HEK293T (cell line): Measurements from ENCODE around the gene DUSP12.
"Not testable (repeated sequence)": the region's sequence is repeated elsewhere in the genome, so short reads cannot be mapped to it uniquely, and the experiment has no call there.

ENCODE experiments used
- CTCF ChIA-PET: fragments of 350-600 bp; formaldehyde crosslinking; extraction: SDS; loops from one replicate; lab custom pipeline; 2021; ENCODE audit warnings: antibody characterized with exemption, inconsistent platforms; lab: Yijun Ruan, JAX
- POLR2A ChIA-PET: fragments of 350-600 bp; formaldehyde crosslinking; extraction: SDS; loops from one replicate; lab custom pipeline; 2020; ENCODE audit warnings: antibody characterized with exemption, inconsistent platforms; lab: Yijun Ruan, JAX
- DNase-seq: peaks from one replicate; pipeline ENCODE4 v3.0.0; 2012; ENCODE audit warnings: mixed read lengths; ENCODE audit errors: extremely low spot score
- ARNT ChIP-seq: fragments of 450-650 bp; IDR thresholded peaks from 2 replicates; pipeline ENCODE4 v1.6.1; 2017; ENCODE audit warnings: mild to moderate bottlenecking
- BHLHE40 ChIP-seq: fragments of 450-650 bp; IDR thresholded peaks from 2 replicates; pipeline ENCODE4 v1.6.1; 2016; ENCODE audit warnings: mild to moderate bottlenecking, moderate library complexity, borderline replicate concordance
- CTBP1 ChIP-seq: fragments of 450-650 bp; IDR thresholded peaks from 2 replicates; pipeline ENCODE4 v1.6.1; 2016; ENCODE audit warnings: borderline replicate concordance
- ELF4 ChIP-seq: fragments of 450-650 bp; IDR thresholded peaks from 2 replicates; pipeline ENCODE4 v1.6.1; 2017; ENCODE audit warnings: antibody characterized with exemption
- FOXA1 ChIP-seq: fragments of 450-650 bp; IDR thresholded peaks from 2 replicates; pipeline ENCODE4 v1.6.1; 2016; ENCODE audit warnings: mild to moderate bottlenecking
- FOXK2 ChIP-seq: fragments of 450-650 bp; IDR thresholded peaks from 2 replicates; pipeline ENCODE4 v1.6.1; 2016; ENCODE audit warnings: mild to moderate bottlenecking
- FOXM1 ChIP-seq: fragments of 450-650 bp; IDR thresholded peaks from 2 replicates; pipeline ENCODE4 v1.6.1; 2017; ENCODE audit warnings: mild to moderate bottlenecking, borderline replicate concordance
- HDGF ChIP-seq: fragments of 450-650 bp; IDR thresholded peaks from 2 replicates; pipeline ENCODE4 v1.6.1; 2017; ENCODE audit warnings: antibody characterized with exemption, borderline replicate concordance
- L3MBTL2 ChIP-seq: fragments of 450-650 bp; conservative IDR thresholded peaks from 2 replicates; pipeline ENCODE4 v1.6.1; 2016; ENCODE audit warnings: mild to moderate bottlenecking
- LEF1 ChIP-seq: fragments of 450-650 bp; IDR thresholded peaks from 2 replicates; pipeline ENCODE4 v1.6.1; 2017; ENCODE audit warnings: mild to moderate bottlenecking, borderline replicate concordance
- NFRKB ChIP-seq: fragments of 450-650 bp; IDR thresholded peaks from 2 replicates; pipeline ENCODE4 v1.6.1; 2016; ENCODE audit warnings: mild to moderate bottlenecking, moderate library complexity
- PKNOX1 ChIP-seq: fragments of 450-650 bp; IDR thresholded peaks from 2 replicates; pipeline ENCODE4 v1.6.1; 2016
- SP1 ChIP-seq: fragments of 450-650 bp; IDR thresholded peaks from 2 replicates; pipeline ENCODE4 v1.6.1; 2017
- SUZ12 ChIP-seq: fragments of 450-650 bp; IDR thresholded peaks from 2 replicates; pipeline ENCODE4 v1.6.1; 2016; ENCODE audit warnings: mild to moderate bottlenecking
- TARDBP ChIP-seq: fragments of 450-650 bp; IDR thresholded peaks from 2 replicates; pipeline ENCODE4 v1.6.1; 2016
- ZNF384 ChIP-seq: fragments of 450-650 bp; IDR thresholded peaks from 2 replicates; pipeline ENCODE4 v1.6.1; 2016

Gene DUSP12

GRCh38 chr1:161720956-161721737 is 28.4 kb upstream of the DUSP12 start, which contains the start of gene FCRLB:
Gene FCRLB, plus strand, starts transcription at chr1:161721544. Its CDS starts 1,129 bp downstream, at chr1:161722673.
- ChIA-PET CTCF (no interaction called here), POLR2A (no interaction called here)
- no peak for DNase-seq
- no peak for TF ChIP-seq ZNF384
- TF ChIP-seq FOXA1, result no peak
- no peak for TF ChIP-seq TARDBP
- TF ChIP-seq FOXM1, result no peak
- TF ChIP-seq SP1, result no peak
- TF ChIP-seq ELF4, result no peak
- no peak for TF ChIP-seq L3MBTL2
- TF ChIP-seq FOXK2, result no peak
- no peak for TF ChIP-seq NFRKB
- TF ChIP-seq LEF1, result no peak
- no peak for TF ChIP-seq ARNT
- TF ChIP-seq SUZ12, result no peak
- no peak for TF ChIP-seq PKNOX1
- no peak for TF ChIP-seq HDGF
- TF ChIP-seq BHLHE40, result no peak

GRCh38 chr1:161721738-161722343 is 27.7 kb upstream of the DUSP12 start:
- no peak for DNase-seq
- CTCF ChIA-PET, result no interaction called here
- POLR2A ChIA-PET, result no interaction called here
- TF ChIP-seq TARDBP, result no peak
- TF ChIP-seq NFRKB, result no peak
- TF ChIP-seq FOXK2, result no peak
- TF ChIP-seq ARNT, result no peak
- no peak for TF ChIP-seq L3MBTL2
- TF ChIP-seq PKNOX1, result no peak
- TF ChIP-seq ZNF384, result no peak
- TF ChIP-seq BHLHE40, result no peak
- no peak for TF ChIP-seq LEF1
- TF ChIP-seq HDGF, result no peak
- TF ChIP-seq CTBP1, result no peak

- TF ChIP-seq FOXK2, result no peak
- no peak for TF ChIP-seq ARNT
- TF ChIP-seq FOXA1, result no peak
- TF ChIP-seq ZNF384, result no peak
- no peak for TF ChIP-seq LEF1
- no peak for TF ChIP-seq SP1
- no peak for TF ChIP-seq NFRKB
- TF ChIP-seq CTBP1, result no peak
- TF ChIP-seq SUZ12, result no peak
- ChIA-PET CTCF (no interaction called here), POLR2A (no interaction called here)
- DNase-seq, result no peak
Observed at GRCh38 chr1:161722406-161722805, 27.2 kb upstream of the DUSP12 start.

- DNase-seq, result no peak
- TF ChIP-seq ELF4, result no peak
- no peak for TF ChIP-seq FOXK2
- no peak for TF ChIP-seq BHLHE40
- TF ChIP-seq PKNOX1, result no peak
- no peak for TF ChIP-seq ZNF384
- no peak for TF ChIP-seq NFRKB
- no peak for TF ChIP-seq LEF1
- no peak for TF ChIP-seq L3MBTL2
- no peak for TF ChIP-seq TARDBP
- no peak for TF ChIP-seq CTBP1
- TF ChIP-seq ARNT, result no peak
- no peak for TF ChIP-seq FOXM1
- no peak for TF ChIP-seq SUZ12
- no peak for TF ChIP-seq FOXA1
- ChIA-PET CTCF (no interaction called here), POLR2A (interaction anchor here (1.0 kb wide), 1 partner anchor 10 kb away, joined by 3 read pairs; no protein-coding TSS in a partner anchor)
Observed at GRCh38 chr1:161723459-161724141, 26.0 kb upstream of the DUSP12 start.

GRCh38 chr1:161725258-161725907 is 24.2 kb upstream of the DUSP12 start:
- ChIA-PET CTCF (interaction anchor here (0.6 to 1.3 kb wide), 2 partner anchors 8 to 113 kb away, joined by 3 read pairs; no protein-coding TSS in a partner anchor), POLR2A (interaction anchor here (2.3 to 2.4 kb wide), 2 partner anchors 13 to 24 kb away, joined by 11 to 20 read pairs; partner anchors contain the start of gene DUSP12)
- not testable (repeated sequence) for DNase-seq
